ENCODE data around the gene CD48. TPM values are rescaled to one million over a fixed set of nuclear protein-coding genes. Genes with fewer than 3 reads are reported as not detected.

The CD48 gene
- total and polyA plus RNA-seq, 2 of the 4 experiments (the other 2 are of a cell fraction) = not detected

DNA sequence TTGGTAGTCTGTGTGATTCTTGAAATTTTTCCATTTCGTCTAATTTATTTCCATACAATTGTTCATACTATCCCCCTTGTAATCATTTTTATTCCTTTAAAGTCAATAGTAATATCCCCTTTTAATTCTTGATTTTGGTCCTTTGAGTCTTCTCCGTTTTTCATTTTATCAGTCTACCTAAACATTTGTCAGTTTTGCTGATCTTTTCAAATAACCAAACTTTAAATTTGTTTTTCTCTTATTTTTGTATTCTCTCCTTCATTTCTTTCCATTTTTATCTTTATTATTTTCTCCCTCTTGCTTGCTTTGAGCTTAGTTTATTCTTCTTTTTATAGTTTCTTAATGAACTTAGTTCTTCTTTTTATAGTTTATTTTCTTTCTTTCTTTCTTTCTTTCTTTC is 43.7 kb downstream of the CD48 start:
- Histone ChIP-seq H4K20me1 (ENCODE audit: insufficient read depth, low read length) (no peaks in the 10 kb centered on the region), H3K4me3 (ENCODE audit: insufficient read depth, low read depth, low read length) (no peak overlapping the region), H3K4me2 (ENCODE audit: low read depth, low read length) (no peak overlapping the region), H3K9ac (ENCODE audit: low read depth, low read length) (no peak overlapping the region), H3K4ac (ENCODE audit: low read depth, low read length) (no peak overlapping the region), H3K9me3 (ENCODE audit: control insufficient read depth, insufficient read depth, low read length) (no peaks in the 10 kb centered on the region), H4K8ac (ENCODE audit: low read depth in 2 of 2, low read length in 2 of 2) (no peak overlapping the region), H2AK9ac (replicated peaks; ENCODE audit: low read depth, low read length, poor library complexity) (no peak overlapping the region), H2BK120ac (ENCODE audit: low read depth, low read length) (no peak overlapping the region), H4K91ac (ENCODE audit: insufficient read depth, low read depth, low read length) (no peak overlapping the region), H3K79me1 (ENCODE audit: low read depth in 1 of 2, low read length in 2 of 2) (no peaks in the 10 kb centered on the region), H2BK15ac (ENCODE audit: low read depth, low read length) (no peak overlapping the region), H3K36me3 (ENCODE audit: control insufficient read depth, insufficient read depth, low read length) (no peaks in the 10 kb centered on the region), H2BK5ac (ENCODE audit: low read depth, low read length, poor library complexity, severe bottlenecking) (no peak overlapping the region), H3K27ac (ENCODE audit: insufficient read depth, low read length) (no peak overlapping the region), H3K23ac (ENCODE audit: low read depth, low read length) (no peak overlapping the region), H3K14ac (replicated peaks; ENCODE audit: low read depth, low read length) (no peak overlapping the region), H3K9me1 (ENCODE audit: insufficient read depth, low read length) (no peaks in the 10 kb centered on the region), H3K18ac (ENCODE audit: low read depth, low read length) (no peak overlapping the region), H3K56ac (ENCODE audit: extremely low read depth, insufficient read depth, low read length) (no peak overlapping the region), H3K27me3 (ENCODE audit: control insufficient read depth, insufficient read depth, low read length) (no peaks in the 10 kb centered on the region), H2BK20ac (ENCODE audit: low read depth, low read length) (no peak overlapping the region), H2AK5ac (ENCODE audit: low read depth, low read length) (no peak overlapping the region), H2AFZ (replicated peaks; ENCODE audit: low read length, poor library complexity) (no peak overlapping the region), H3K4me1 (ENCODE audit: control insufficient read depth, insufficient read depth, low read length) (no peaks in the 10 kb centered on the region), H4K5ac (ENCODE audit: low read depth, low read length) (no peak overlapping the region)
- WGBS, 2 experiments (ENCODE audit: extremely low coverage in 2 of 2, insufficient read length in 1 of 2) = no CpG with 5 or more reads among the region's 2 CpGs
- POLR2A ChIA-PET (ENCODE audit: unreplicated experiment) = no interaction called here
- in situ Hi-C loops (cut with MboI; ENCODE audit: low sequenced_read_pairs) (no loop called here), dilution Hi-C loops (cut with HindIII; ENCODE audit: low sequenced_read_pairs, unreplicated experiment) (no loop called here), intact Hi-C loops (cut with micrococcal nuclease) (no loop called here)
- ATAC-seq (ENCODE audit: low read depth) (no peak), DNase-seq (no peak)
- no peak for TF ChIP-seq MXI1 (IDR thresholded peaks at IDR 0.05; ENCODE audit: borderline replicate concordance, low read depth, low read length)
- TF ChIP-seq CEBPB (IDR thresholded peaks at IDR 0.05; ENCODE audit: low read depth, low read length) = no peak
- no peak for TF ChIP-seq RCOR1 (IDR thresholded peaks at IDR 0.05; ENCODE audit: insufficient replicate concordance, low read length)
- no peak for TF ChIP-seq NFE2L2 (IDR thresholded peaks at IDR 0.05; ENCODE audit: low read depth, low read length)
- TF ChIP-seq, protein P1, sequence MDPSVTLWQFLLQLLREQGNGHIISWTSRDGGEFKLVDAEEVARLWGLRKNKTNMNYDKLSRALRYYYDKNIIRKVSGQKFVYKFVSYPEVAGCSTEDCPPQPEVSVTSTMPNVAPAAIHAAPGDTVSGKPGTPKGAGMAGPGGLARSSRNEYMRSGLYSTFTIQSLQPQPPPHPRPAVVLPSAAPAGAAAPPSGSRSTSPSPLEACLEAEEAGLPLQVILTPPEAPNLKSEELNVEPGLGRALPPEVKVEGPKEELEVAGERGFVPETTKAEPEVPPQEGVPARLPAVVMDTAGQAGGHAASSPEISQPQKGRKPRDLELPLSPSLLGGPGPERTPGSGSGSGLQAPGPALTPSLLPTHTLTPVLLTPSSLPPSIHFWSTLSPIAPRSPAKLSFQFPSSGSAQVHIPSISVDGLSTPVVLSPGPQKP (IDR thresholded peaks at IDR 0.05; ENCODE audit: borderline replicate concordance, low read depth, low read length) = no peak
- TF ChIP-seq, protein P2, sequence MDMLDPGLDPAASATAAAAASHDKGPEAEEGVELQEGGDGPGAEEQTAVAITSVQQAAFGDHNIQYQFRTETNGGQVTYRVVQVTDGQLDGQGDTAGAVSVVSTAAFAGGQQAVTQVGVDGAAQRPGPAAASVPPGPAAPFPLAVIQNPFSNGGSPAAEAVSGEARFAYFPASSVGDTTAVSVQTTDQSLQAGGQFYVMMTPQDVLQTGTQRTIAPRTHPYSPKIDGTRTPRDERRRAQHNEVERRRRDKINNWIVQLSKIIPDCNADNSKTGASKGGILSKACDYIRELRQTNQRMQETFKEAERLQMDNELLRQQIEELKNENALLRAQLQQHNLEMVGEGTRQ (IDR thresholded peaks at IDR 0.05; ENCODE audit: low read depth, low read length) = no peak
- no peak for TF ChIP-seq CHD1 (IDR thresholded peaks at IDR 0.05; ENCODE audit: low read depth, low read length)
- no peak for TF ChIP-seq MAZ (IDR thresholded peaks at IDR 0.05; ENCODE audit: borderline replicate concordance, low read depth, low read length)
- TF ChIP-seq RFX5 (IDR thresholded peaks at IDR 0.05; ENCODE audit: low read depth, low read length) = no peak
- TF ChIP-seq, protein P3, sequence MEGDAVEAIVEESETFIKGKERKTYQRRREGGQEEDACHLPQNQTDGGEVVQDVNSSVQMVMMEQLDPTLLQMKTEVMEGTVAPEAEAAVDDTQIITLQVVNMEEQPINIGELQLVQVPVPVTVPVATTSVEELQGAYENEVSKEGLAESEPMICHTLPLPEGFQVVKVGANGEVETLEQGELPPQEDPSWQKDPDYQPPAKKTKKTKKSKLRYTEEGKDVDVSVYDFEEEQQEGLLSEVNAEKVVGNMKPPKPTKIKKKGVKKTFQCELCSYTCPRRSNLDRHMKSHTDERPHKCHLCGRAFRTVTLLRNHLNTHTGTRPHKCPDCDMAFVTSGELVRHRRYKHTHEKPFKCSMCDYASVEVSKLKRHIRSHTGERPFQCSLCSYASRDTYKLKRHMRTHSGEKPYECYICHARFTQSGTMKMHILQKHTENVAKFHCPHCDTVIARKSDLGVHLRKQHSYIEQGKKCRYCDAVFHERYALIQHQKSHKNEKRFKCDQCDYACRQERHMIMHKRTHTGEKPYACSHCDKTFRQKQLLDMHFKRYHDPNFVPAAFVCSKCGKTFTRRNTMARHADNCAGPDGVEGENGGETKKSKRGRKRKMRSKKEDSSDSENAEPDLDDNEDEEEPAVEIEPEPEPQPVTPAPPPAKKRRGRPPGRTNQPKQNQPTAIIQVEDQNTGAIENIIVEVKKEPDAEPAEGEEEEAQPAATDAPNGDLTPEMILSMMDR (conservative IDR thresholded peaks at IDR 0.05; ENCODE audit: low read depth, low read length) = no peak
- no peak for TF ChIP-seq FOS (IDR thresholded peaks at IDR 0.05; ENCODE audit: low read depth, low read length)
- no peak for TF ChIP-seq SMC3 (IDR thresholded peaks at IDR 0.05; ENCODE audit: low read depth, low read length)
- no peak for TF ChIP-seq MAFK (IDR thresholded peaks at IDR 0.05; ENCODE audit: low read depth, low read length)
- TF ChIP-seq RAD21 (IDR thresholded peaks at IDR 0.05; ENCODE audit: low read length) = no peak
- no peak for TF ChIP-seq POLR2A (IDR thresholded peaks at IDR 0.05; ENCODE audit: low read depth, low read length)
- no peak for TF ChIP-seq BHLHE40 (IDR thresholded peaks at IDR 0.05; ENCODE audit: low read depth, low read length)
- CTCF ChIA-PET = no interaction called here
- BruUV-seq (replicated peaks) = no TSS peak
